Neuron (in vitro differentiated cells): ENCODE data around the gene CFC1B.
"Not testable (repeated sequence)": the region's sequence is repeated elsewhere in the genome, so short reads cannot be mapped to it uniquely, and the experiment has no call there.

Experiments
- H2AFZ ChIP-seq: one replicate; pipeline ENCODE4 v1.6.1; 2013; ENCODE audit warnings: low read depth, mild to moderate bottlenecking, inconsistent platforms, low read length, moderate library complexity
- H3K27me3 ChIP-seq: one replicate; pipeline ENCODE4 v1.6.1; 2013; ENCODE audit warnings: low read length; ENCODE audit not compliant: insufficient read depth
- H3K36me3 ChIP-seq: one replicate; pipeline ENCODE4 v1.6.1; 2013; ENCODE audit warnings: low read length; ENCODE audit not compliant: insufficient read depth
- H3K4me1 ChIP-seq: one replicate; pipeline ENCODE4 v1.6.1; 2013; ENCODE audit warnings: low read length; ENCODE audit not compliant: insufficient read depth
- H3K4me3 ChIP-seq: 2 replicates; pipeline ENCODE4 v1.5.1; 2013; ENCODE audit warnings: mild to moderate bottlenecking, low read length, moderate library complexity
- H3K9me3 ChIP-seq: one replicate; pipeline ENCODE4 v1.6.1; 2013; ENCODE audit warnings: low read length

CFC1B gene

GRCh38 chr2:130520992-130521391 lies at the start of gene CFC1B:
TSS of gene CFC1B (plus strand) at chr2:130521222. CDS start at chr2:130521485, 263 bp downstream.
- not testable (repeated sequence) for H3K36me3 ChIP-seq, H3K9me3 ChIP-seq, H3K4me3 ChIP-seq, H3K4me1 ChIP-seq, H2AFZ ChIP-seq, H3K27me3 ChIP-seq

GRCh38 chr2:130491073-130491472 lies 29.9 kb upstream of the CFC1B start:
- H3K4me3 ChIP-seq, H3K36me3 ChIP-seq, H2AFZ ChIP-seq, H3K27me3 ChIP-seq, H3K4me1 ChIP-seq, H3K9me3 ChIP-seq: not testable (repeated sequence)

GRCh38 chr2:130509228-130509627 lies 11.8 kb upstream of the CFC1B start, which contains the start of gene POTEI:
TSS of gene POTEI (minus strand) at chr2:130509328. CDS start at chr2:130509235, 93 bp downstream.
- H3K36me3 ChIP-seq, H3K27me3 ChIP-seq, H3K4me1 ChIP-seq, H2AFZ ChIP-seq, H3K4me3 ChIP-seq, H3K9me3 ChIP-seq: not testable (repeated sequence)

- not testable (repeated sequence) for H3K4me1 ChIP-seq, H3K4me3 ChIP-seq, H3K36me3 ChIP-seq, H2AFZ ChIP-seq, H3K9me3 ChIP-seq, H3K27me3 ChIP-seq
Observed at GRCh38 chr2:130510807-130511746, 9.9 kb upstream of the CFC1B start.

GRCh38 chr2:130511747-130512451 lies 9.1 kb upstream of the CFC1B start:
- H3K36me3 ChIP-seq, H3K4me3 ChIP-seq, H3K27me3 ChIP-seq: not testable (repeated sequence)

GRCh38 chr2:130518516-130519106 lies 2.4 kb upstream of the CFC1B start:
- H2AFZ ChIP-seq, result not testable (repeated sequence)

More at GRCh38 chr2:130511747-130512451, 9.1 kb upstream of the CFC1B start:
- not testable (repeated sequence) for H3K4me1 ChIP-seq, H3K9me3 ChIP-seq, H2AFZ ChIP-seq

GRCh38 chr2:130522390-130522789 lies 1.4 kb downstream of the CFC1B start:
- H3K9me3 ChIP-seq, H3K36me3 ChIP-seq, H3K4me1 ChIP-seq, H3K27me3 ChIP-seq, H2AFZ ChIP-seq, H3K4me3 ChIP-seq: not testable (repeated sequence)

More at GRCh38 chr2:130518516-130519106, 2.4 kb upstream of the CFC1B start:
- H3K9me3 ChIP-seq, H3K36me3 ChIP-seq, H3K4me1 ChIP-seq, H3K4me3 ChIP-seq, H3K27me3 ChIP-seq: not testable (repeated sequence)

GRCh38 chr2:130527365-130527967 lies 6.4 kb downstream of the CFC1B start:
- not testable (repeated sequence) for H3K4me1 ChIP-seq, H3K27me3 ChIP-seq, H2AFZ ChIP-seq, H3K4me3 ChIP-seq, H3K9me3 ChIP-seq, H3K36me3 ChIP-seq

- not testable (repeated sequence) for H2AFZ ChIP-seq, H3K4me3 ChIP-seq, H3K9me3 ChIP-seq, H3K27me3 ChIP-seq, H3K36me3 ChIP-seq, H3K4me1 ChIP-seq
Observed at GRCh38 chr2:130529545-130529944, 8.5 kb downstream of the CFC1B start.

GRCh38 chr2:130530212-130530611 lies 9.2 kb downstream of the CFC1B start:
- not testable (repeated sequence) for H3K9me3 ChIP-seq, H3K4me3 ChIP-seq, H3K4me1 ChIP-seq, H3K27me3 ChIP-seq, H3K36me3 ChIP-seq, H2AFZ ChIP-seq

GRCh38 chr2:130531225-130531624 lies 10.2 kb downstream of the CFC1B start:
- not testable (repeated sequence) for H3K4me1 ChIP-seq, H2AFZ ChIP-seq, H3K4me3 ChIP-seq, H3K9me3 ChIP-seq, H3K36me3 ChIP-seq, H3K27me3 ChIP-seq

GRCh38 chr2:130531672-130532071 lies 10.7 kb downstream of the CFC1B start:
- H3K36me3 ChIP-seq, H2AFZ ChIP-seq, H3K27me3 ChIP-seq, H3K4me1 ChIP-seq, H3K9me3 ChIP-seq, H3K4me3 ChIP-seq: not testable (repeated sequence)

- not testable (repeated sequence) for H3K36me3 ChIP-seq, H3K4me1 ChIP-seq, H3K27me3 ChIP-seq
Observed at GRCh38 chr2:130536654-130537053, 15.6 kb downstream of the CFC1B start.

More at GRCh38 chr2:130536654-130537053, 15.6 kb downstream of the CFC1B start:
- H3K4me3 ChIP-seq, H2AFZ ChIP-seq, H3K9me3 ChIP-seq: not testable (repeated sequence)
